Kidney epithelial cell (primary cell): ENCODE measurements around the gene TCF7L1. TPM values are rescaled to one million over a fixed set of nuclear protein-coding genes. Genes with fewer than 3 reads are reported as not detected.

Source experiments
- DNase-seq: peaks from one replicate; pipeline ENCODE4 v3.0.0-alpha.2; 2010; ENCODE audit warnings: low read depth
- H3K27me3 ChIP-seq: 2 replicates; pipeline ENCODE4 v1.6.0; 2011; ENCODE audit warnings: low read length; ENCODE audit not compliant: control insufficient read depth, insufficient read depth
- H3K36me3 ChIP-seq: 2 replicates; pipeline ENCODE4 v1.5.1; 2011; ENCODE audit warnings: low read length; ENCODE audit not compliant: control insufficient read depth, insufficient read depth
- H3K4me3 ChIP-seq: 2 replicates; pipeline ENCODE4 v1.5.1; 2011; ENCODE audit warnings: low read depth, mild to moderate bottlenecking, control low read depth, low read length
- CTCF ChIP-seq: IDR thresholded peaks from 2 replicates; pipeline ENCODE4 v1.5.1; 2011; ENCODE audit warnings: mild to moderate bottlenecking, moderate library complexity, low read length, control low read depth, inconsistent platforms; ENCODE audit not compliant: insufficient read depth, poor library complexity, severe bottlenecking
- total RNA-seq: library from RNA; depleted of rRNA; stranded (reverse); fragments of >200 nt; gene quantifications from 2 replicates; pipeline ENCODE4 v1.2.3, GENCODE V29; 2015

TCF7L1 gene
- total RNA-seq, 1 donor from 2014 or later = 4.3 TPM

- Histone ChIP-seq H3K27me3 (no peaks in the 10 kb centered on the region), H3K36me3 (no peaks in the 10 kb centered on the region), H3K4me3 (no peak overlapping the region)
- TF ChIP-seq CTCF = no peak
- DNase-seq = no peak
These were observed 21.3 kb upstream of the TCF7L1 start for GRCh38 chr2:85111819-85112281.

- DNase-seq = no peak
- no peak for TF ChIP-seq CTCF
- Histone ChIP-seq H3K4me3 (no peak overlapping the region), H3K36me3 (no peaks in the 10 kb centered on the region), H3K27me3 (no peaks in the 10 kb centered on the region)
These were observed 20.1 kb upstream of the TCF7L1 start for GRCh38 chr2:85112906-85113625.

- no peaks in the 10 kb centered on the region for H3K27me3 ChIP-seq
- H3K36me3 ChIP-seq = no peaks in the 10 kb centered on the region
- DNase-seq = no peak
- no peak for TF ChIP-seq CTCF
- H3K4me3 ChIP-seq = no peak overlapping the region
These were observed 18.4 kb upstream of the TCF7L1 start for GRCh38 chr2:85114586-85115330.

- DNase-seq = no peak
- Histone ChIP-seq H3K36me3 (no peaks in the 10 kb centered on the region), H3K27me3 (no peaks in the 10 kb centered on the region), H3K4me3 (no peak overlapping the region)
- no peak for TF ChIP-seq CTCF
These were observed 17.0 kb upstream of the TCF7L1 start for GRCh38 chr2:85116207-85116606.

- H3K27me3 ChIP-seq = no peaks in the 10 kb centered on the region
- no peaks in the 10 kb centered on the region for H3K36me3 ChIP-seq
- no peak for TF ChIP-seq CTCF
- H3K4me3 ChIP-seq = no peak overlapping the region
- no peak for DNase-seq
These were observed 13.3 kb upstream of the TCF7L1 start for GRCh38 chr2:85119900-85120299.
